Measurements from ENCODE around the gene SGF29. TPM values are rescaled to one million over a fixed set of nuclear protein-coding genes. Genes with fewer than 3 reads are reported as not detected.

Gene SGF29
- total and polyA plus RNA-seq, 2 of the 8 experiments (the other 6 are each of a cell fraction or from before 2014, with no cell fraction given), result 3.1 to 22.7 TPM

GRCh38 chr16:28596840-28597691 lies 43.3 kb downstream of the SGF29 start, which contains the start of gene SULT1A2:
TSS of gene SULT1A2 (minus strand) at chr16:28597050. CDS start at chr16:28595930, 1,120 bp downstream.
- Histone ChIP-seq H3K9me3 (ENCODE audit: insufficient read depth in 2 of 2, low read depth in 1 of 2, low read length in 1 of 2) (no peaks in the 10 kb centered on the region), H2AK5ac (ENCODE audit: low read depth, low read length) (no peak within 1 kb of the TSS), H3K79me1 (ENCODE audit: low read depth, low read length) (no peaks in the 10 kb centered on the region; the same call in 1 of the 2 replicates), H3K4me1 (replicated peaks in 1 of 4; ENCODE audit: control insufficient read depth in 3 of 4, insufficient read depth in 4 of 4, low read length in 3 of 4) (peaks cover 2 to 15% (median 7%) of the 10 kb centered on the region in 4 experiments), H4K5ac (ENCODE audit: insufficient read length, low read depth, low read length) (no peak within 1 kb of the TSS), H3K23me2 (ENCODE audit: low read depth, low read length) (no peaks in the 10 kb centered on the region), H3K4ac (replicated peaks; ENCODE audit: insufficient read length, low read depth, low read length) (peak within 1 kb of the TSS; percentile 14), H2BK12ac (ENCODE audit: low read depth, low read length) (peak within 1 kb of the TSS; percentile 17; the same call in 1 of the 2 replicates), H3K4me3 (ENCODE audit: extremely low read depth in 1 of 4, insufficient read depth in 2 of 4, low read depth in 3 of 4, low read length in 4 of 4) (no peak within 1 kb of the TSS), H3K36me3 (ENCODE audit: control insufficient read depth in 2 of 4, insufficient read depth in 4 of 4, low read length in 3 of 4) (no peaks in the 10 kb centered on the region), H2BK120ac (replicated peaks; ENCODE audit: low read depth, low read length) (peak within 1 kb of the TSS; percentile 64), H2BK15ac (ENCODE audit: low read length) (peak within 1 kb of the TSS; percentile 40; the same call in 1 of the 2 replicates), H4K8ac (ENCODE audit: extremely low read depth, insufficient read depth, low read length) (peak within 1 kb of the TSS; percentile 57; the same call in 1 of the 2 replicates), H3K4me2 (ENCODE audit: insufficient read depth in 1 of 2, low read depth in 2 of 2, low read length in 2 of 2) (no peak within 1 kb of the TSS), H3K56ac (replicated peaks; ENCODE audit: insufficient read length, low read depth, low read length) (no peak within 1 kb of the TSS), H3K79me2 (ENCODE audit: control insufficient read depth in 1 of 2, insufficient read depth in 2 of 2, low read length in 2 of 2) (no peaks in the 10 kb centered on the region), H3K9ac (replicated peaks in 1 of 4; ENCODE audit: extremely low read depth in 1 of 4, low read depth in 3 of 4, low read length in 3 of 4) (no peak within 1 kb of the TSS), H3K14ac (ENCODE audit: insufficient read length) (no peak within 1 kb of the TSS), H2AFZ (ENCODE audit: low read length) (no peak within 1 kb of the TSS), H2BK5ac (ENCODE audit: low read depth, low read length) (peak within 1 kb of the TSS; percentile 52; the same call in 1 of the 2 replicates), H3K23ac (ENCODE audit: insufficient read length) (peak within 1 kb of the TSS; percentile 89), H4K20me1 (replicated peaks in 1 of 2; ENCODE audit: control insufficient read depth in 1 of 2, insufficient read depth in 2 of 2, low read length in 2 of 2) (no peaks in the 10 kb centered on the region), H3K27ac (ENCODE audit: low read depth, low read length) (no peak within 1 kb of the TSS), H3K27me3 (replicated peaks in 1 of 4; ENCODE audit: control insufficient read depth in 3 of 4, extremely low read depth in 1 of 4, insufficient read depth in 3 of 4, low read length in 3 of 4) (no peaks in the 10 kb centered on the region), H3K18ac (ENCODE audit: extremely low read depth, low read length) (peak within 1 kb of the TSS; percentile 36), H2BK20ac (ENCODE audit: low read length) (no peak within 1 kb of the TSS), H4K91ac (replicated peaks; ENCODE audit: insufficient read length, low read length) (no peak within 1 kb of the TSS)
- DNase-seq (ENCODE audit: low read depth in 1 of 2, low spot score in 2 of 2) (no peak), FAIRE-seq (no peak)
- ChIA-PET POLR2A (ENCODE audit: partially characterized antibody) (interaction anchor here (0.6 kb wide), 1 partner anchor 117 kb away, joined by 3 read pairs; no protein-coding TSS in a partner anchor), CTCF (ENCODE audit: partially characterized antibody) (interaction anchor here (0.9 to 1.3 kb wide), 2 partner anchors 13 to 14 kb away, joined by 4 read pairs; partner anchors contain the start of gene SULT1A1)
- 64% methylated on average over 11 of the region's 11 CpGs; no CpG with 5 or more reads in 1 of the 2 experiments for WGBS, 2 experiments (ENCODE audit: extremely low coverage in 1 of 2, insufficient coverage in 1 of 2, insufficient read length in 1 of 2, insufficient replicate concordance in 2 of 2, low coverage in 1 of 2, low lambda C conversion rate in 2 of 2, missing lambda C conversion rate in 1 of 2)
- no peak for TF ChIP-seq KDM4A (IDR thresholded peaks at IDR 0.05; ENCODE audit: low read depth, low read length, severe bottlenecking)
- TF ChIP-seq NANOG (IDR thresholded peaks at IDR 0.05; ENCODE audit: insufficient read depth, low read depth, low read length, poor library complexity, severe bottlenecking), result no peak

All from H1 (cell line).